Ovary (tissue), 3 donors: ENCODE data around the gene DDX56.

Source experiments
- EP300 ChIP-seq: sonication (generic); formaldehyde crosslinking; IDR thresholded peaks from one replicate; pipeline ENCODE4 v1.6.1; 2017; ENCODE audit warnings: antibody characterized with exemption
- POLR2A ChIP-seq: fragments of 450-650 bp; IDR thresholded peaks from one replicate; pipeline ENCODE4 v1.6.1; 2017; ENCODE audit warnings: antibody characterized with exemption, mild to moderate bottlenecking, moderate library complexity
- TF ChIP-seq, protein P1 (sequence below), 3 donors: fragments of 450-650 bp in 2 of 3; fragments of 200-600 bp in 1 of 3; IDR thresholded peaks; one replicate each; pipeline versions ENCODE4 v1.5.1 to v1.8.0; 2016 to 2022; ENCODE audit warnings: antibody characterized with exemption in 3 of 3, mild to moderate bottlenecking in 1 of 3
- donor health status: DM: no; HTN: no; CAD: no.

DNA sequence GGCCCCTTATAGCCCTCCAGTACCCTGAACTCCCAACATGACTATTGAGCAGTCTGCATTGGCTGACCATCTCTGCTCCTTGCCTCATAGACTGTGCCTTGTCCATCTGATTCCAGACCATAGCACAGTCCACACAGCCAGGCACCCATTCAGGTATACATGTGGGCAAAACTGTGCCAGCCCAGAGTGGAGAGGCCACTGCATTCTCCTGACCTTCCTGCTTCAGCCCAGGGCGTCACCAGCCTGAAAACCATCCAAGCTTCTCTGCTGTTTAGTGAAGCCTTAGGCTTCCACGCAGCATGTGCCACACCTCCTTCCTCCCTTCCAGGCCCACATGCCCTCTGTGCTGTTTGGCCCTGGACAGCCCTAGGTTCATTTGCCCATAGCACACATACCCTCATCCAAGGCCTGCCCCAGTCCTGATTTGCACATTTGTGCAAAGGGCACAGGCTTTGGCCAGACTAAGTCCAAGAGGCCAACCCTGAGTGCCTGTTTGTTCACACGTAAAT, 10.5 kb downstream of the DDX56 start:
- TF ChIP-seq EP300 (no peak), POLR2A (no peak)
- TF ChIP-seq, protein P1, sequence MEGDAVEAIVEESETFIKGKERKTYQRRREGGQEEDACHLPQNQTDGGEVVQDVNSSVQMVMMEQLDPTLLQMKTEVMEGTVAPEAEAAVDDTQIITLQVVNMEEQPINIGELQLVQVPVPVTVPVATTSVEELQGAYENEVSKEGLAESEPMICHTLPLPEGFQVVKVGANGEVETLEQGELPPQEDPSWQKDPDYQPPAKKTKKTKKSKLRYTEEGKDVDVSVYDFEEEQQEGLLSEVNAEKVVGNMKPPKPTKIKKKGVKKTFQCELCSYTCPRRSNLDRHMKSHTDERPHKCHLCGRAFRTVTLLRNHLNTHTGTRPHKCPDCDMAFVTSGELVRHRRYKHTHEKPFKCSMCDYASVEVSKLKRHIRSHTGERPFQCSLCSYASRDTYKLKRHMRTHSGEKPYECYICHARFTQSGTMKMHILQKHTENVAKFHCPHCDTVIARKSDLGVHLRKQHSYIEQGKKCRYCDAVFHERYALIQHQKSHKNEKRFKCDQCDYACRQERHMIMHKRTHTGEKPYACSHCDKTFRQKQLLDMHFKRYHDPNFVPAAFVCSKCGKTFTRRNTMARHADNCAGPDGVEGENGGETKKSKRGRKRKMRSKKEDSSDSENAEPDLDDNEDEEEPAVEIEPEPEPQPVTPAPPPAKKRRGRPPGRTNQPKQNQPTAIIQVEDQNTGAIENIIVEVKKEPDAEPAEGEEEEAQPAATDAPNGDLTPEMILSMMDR (IDR thresholded peaks at IDR 0.05) = no peak
